Subcutaneous abdominal adipose tissue (tissue), 5 donors: ENCODE measurements around the gene HOMEZ.
A peak's percentile ranks its signal among the peaks of the same experiment; 100 is the strongest.

Experiments used
- H3K27ac ChIP-seq: one replicate; pipeline ENCODE4 v1.7.0; 2013; ENCODE audit warnings: low read depth, mild to moderate bottlenecking, inconsistent platforms, low read length, moderate library complexity
- H3K27me3 ChIP-seq, 5 donors: one replicate each; pipeline ENCODE4 v1.7.0; 2013; ENCODE audit warnings: low read length in 5 of 5, inconsistent platforms in 1 of 5; ENCODE audit not compliant: control insufficient read depth in 5 of 5, insufficient read depth in 4 of 5
- H3K36me3 ChIP-seq, 5 donors: one replicate each; pipeline ENCODE4 v1.7.0; 2013; ENCODE audit warnings: low read length in 5 of 5; ENCODE audit not compliant: control insufficient read depth in 5 of 5, insufficient read depth in 5 of 5
- H3K4me1 ChIP-seq, 5 donors: one replicate each; pipeline ENCODE4 v1.7.0; 2013; ENCODE audit warnings: low read length in 5 of 5, mild to moderate bottlenecking in 3 of 5, moderate library complexity in 1 of 5; ENCODE audit not compliant: control insufficient read depth in 5 of 5, insufficient read depth in 5 of 5
- H3K4me3 ChIP-seq, 5 donors: one replicate each; pipeline ENCODE4 v1.7.0; 2013; ENCODE audit warnings: low read length in 5 of 5, low read depth in 1 of 5
- H3K9ac ChIP-seq, 5 donors: one replicate each; pipeline ENCODE4 v1.7.0; 2013; ENCODE audit warnings: low read length in 5 of 5, mild to moderate bottlenecking in 4 of 5, moderate library complexity in 3 of 5
- H3K9me3 ChIP-seq, 5 donors: one replicate each; pipeline ENCODE4 v1.7.0; 2013; ENCODE audit warnings: low read length in 5 of 5; ENCODE audit not compliant: control insufficient read depth in 5 of 5
- donor health status: healthy.
- donor health status: healthy.
- donor health status: healthy.
- donor health status: healthy.
- donor health status: healthy.

The HOMEZ gene

GRCh38 chr14:23299211-23299957 lies 13.5 kb upstream of the HOMEZ start:
- Histone ChIP-seq H3K27ac (peak overlapping the region; percentile 92), H3K9ac (peak overlapping the region in 1 of 5 donors; percentile 63), H3K36me3 (peaks cover 6 to 24% (median 12%) of the 10 kb centered on the region in 5 donors), H3K4me1 (peaks cover 8 to 49% (median 39%) of the 10 kb centered on the region in 5 donors), H3K27me3 (no peaks in the 10 kb centered on the region), H3K9me3 (no peaks in the 10 kb centered on the region), H3K4me3 (no peak overlapping the region)

- no peak overlapping the region for H3K9ac ChIP-seq
- H3K4me1 ChIP-seq = peaks cover 8 to 48% (median 33%) of the 10 kb centered on the region in 5 donors
Measured at GRCh38 chr14:23297611-23298277, 11.8 kb upstream of the HOMEZ start.

GRCh38 chr14:23297096-23297495 lies 11.2 kb upstream of the HOMEZ start:
- H3K27ac ChIP-seq = no peak overlapping the region

More at GRCh38 chr14:23297611-23298277, 11.8 kb upstream of the HOMEZ start:
- no peaks in the 10 kb centered on the region for H3K9me3 ChIP-seq
- peaks cover 6 to 24% (median 12%) of the 10 kb centered on the region in 5 donors for H3K36me3 ChIP-seq
- H3K4me3 ChIP-seq = no peak overlapping the region
- H3K27ac ChIP-seq = no peak overlapping the region
- H3K27me3 ChIP-seq = no peaks in the 10 kb centered on the region

GRCh38 chr14:23296012-23296777 lies 10.3 kb upstream of the HOMEZ start:
- H3K9me3 ChIP-seq = no peaks in the 10 kb centered on the region
- no peak overlapping the region for H3K27ac ChIP-seq
- H3K9ac ChIP-seq = no peak overlapping the region
- no peak overlapping the region for H3K4me3 ChIP-seq
- peaks cover 8 to 38% (median 23%) of the 10 kb centered on the region in 5 donors for H3K4me1 ChIP-seq
- peaks cover 6 to 24% (median 12%) of the 10 kb centered on the region in 5 donors for H3K36me3 ChIP-seq
- H3K27me3 ChIP-seq = no peaks in the 10 kb centered on the region

More at GRCh38 chr14:23297096-23297495, 11.2 kb upstream of the HOMEZ start:
- H3K4me3 ChIP-seq = no peak overlapping the region
- H3K9me3 ChIP-seq = no peaks in the 10 kb centered on the region
- H3K27me3 ChIP-seq = no peaks in the 10 kb centered on the region
- H3K4me1 ChIP-seq = peaks cover 8 to 41% (median 27%) of the 10 kb centered on the region in 5 donors
- H3K9ac ChIP-seq = no peak overlapping the region
- peaks cover 6 to 24% (median 12%) of the 10 kb centered on the region in 5 donors for H3K36me3 ChIP-seq

GRCh38 chr14:23294734-23295561 lies 9.0 kb upstream of the HOMEZ start:
- Histone ChIP-seq H3K9ac (peak overlapping the region in 1 of 5 donors; percentile 23), H3K9me3 (no peaks in the 10 kb centered on the region), H3K27ac (no peak overlapping the region), H3K4me1 (peaks cover 3 to 27% (median 13%) of the 10 kb centered on the region in 5 donors), H3K36me3 (peaks cover 6 to 24% (median 12%) of the 10 kb centered on the region in 5 donors), H3K27me3 (no peaks in the 10 kb centered on the region), H3K4me3 (peak overlapping the region in 1 of 5 donors; percentile 41)

- Histone ChIP-seq H3K4me3 (peak overlapping the region; percentile 77 to 92 (median 88)), H3K9ac (peak overlapping the region; percentile 38 to 84 (median 54)), H3K27me3 (no peaks in the 10 kb centered on the region), H3K9me3 (no peaks in the 10 kb centered on the region), H3K36me3 (peaks cover 0 to 3% (median 0%) of the 10 kb centered on the region in 5 donors), H3K4me1 (peaks cover 0 to 27% (median 25%) of the 10 kb centered on the region in 5 donors), H3K27ac (peak overlapping the region; percentile 87)
Measured at GRCh38 chr14:23286902-23287479, 1.1 kb upstream of the HOMEZ start.

GRCh38 chr14:23285530-23286019 lies 357 bp downstream of the HOMEZ start:
- Histone ChIP-seq H3K27me3 (no peaks in the 10 kb centered on the region), H3K4me1 (peaks cover 0 to 27% (median 25%) of the 10 kb centered on the region in 5 donors), H3K4me3 (peak overlapping the region; percentile 80 to 94 (median 88)), H3K9me3 (no peaks in the 10 kb centered on the region), H3K27ac (peak overlapping the region; percentile 87), H3K36me3 (peaks cover 0 to 3% (median 0%) of the 10 kb centered on the region in 5 donors), H3K9ac (peak overlapping the region; percentile 68 to 95 (median 91))

GRCh38 chr14:23284654-23285529 lies 1.0 kb downstream of the HOMEZ start:
- H3K27ac ChIP-seq = peak overlapping the region; percentile 87
- peaks cover 2 to 33% (median 29%) of the 10 kb centered on the region in 5 donors for H3K4me1 ChIP-seq
- no peaks in the 10 kb centered on the region for H3K9me3 ChIP-seq
- H3K9ac ChIP-seq = peak overlapping the region; percentile 68 to 95 (median 91)
- H3K27me3 ChIP-seq = no peaks in the 10 kb centered on the region
- H3K4me3 ChIP-seq = peak overlapping the region; percentile 80 to 94 (median 88)
- peaks cover 0 to 3% (median 0%) of the 10 kb centered on the region in 5 donors for H3K36me3 ChIP-seq
